HL-60/S4 (cell line): ENCODE data around the gene CAMKK1.

ENCODE experiments used
- in situ Hi-C: fragments of 300-500 bp; cut with MboI; formaldehyde crosslinking; loops from 2 replicates; pipeline ENCODE4 v1.14.3; 2022; ENCODE audit warnings: low sequenced_read_pairs

CAMKK1 gene

DNA sequence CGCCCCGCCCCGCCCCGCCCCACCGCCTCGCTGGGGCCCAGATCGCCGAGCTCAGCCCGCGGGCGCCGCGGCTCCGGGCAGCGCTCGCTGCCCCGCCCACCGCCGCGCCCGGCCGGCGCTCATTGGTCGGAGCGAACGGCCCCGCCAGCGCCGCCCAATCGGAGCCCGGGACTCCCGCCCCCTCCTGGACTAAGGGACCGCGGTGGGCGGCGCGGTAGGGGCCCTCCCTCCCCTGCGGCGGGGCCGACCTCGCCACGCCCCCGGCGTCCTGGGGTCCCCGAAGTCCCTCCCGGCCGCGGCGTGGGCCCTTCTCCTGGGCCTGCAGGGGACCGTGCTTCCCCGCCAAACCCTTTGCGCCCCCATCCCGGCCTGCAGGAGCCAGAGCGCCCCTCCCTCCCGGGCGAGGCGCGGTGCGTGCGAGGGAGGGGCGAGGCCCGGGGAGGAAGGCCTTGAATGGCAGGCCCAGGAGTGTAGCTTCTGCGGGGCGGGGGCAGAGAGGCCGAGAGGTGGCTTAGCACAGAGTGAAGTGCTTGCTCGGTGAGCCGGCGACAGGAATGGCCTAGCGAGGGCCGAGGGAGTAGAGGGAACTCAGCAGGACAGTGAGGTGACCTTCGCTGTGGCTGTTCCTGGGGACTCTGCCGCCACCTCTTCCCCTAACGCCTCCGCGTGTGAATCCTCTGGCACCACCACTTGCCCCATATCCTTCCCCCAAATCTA, at the start of gene CAMKK1:
CAMKK1 (minus strand) TSS at position 51 of the 717 bp plus-strand sequence. CDS start 7,366 bp downstream, outside the sequence.
- in situ Hi-C loops, result no loop called here

DNA sequence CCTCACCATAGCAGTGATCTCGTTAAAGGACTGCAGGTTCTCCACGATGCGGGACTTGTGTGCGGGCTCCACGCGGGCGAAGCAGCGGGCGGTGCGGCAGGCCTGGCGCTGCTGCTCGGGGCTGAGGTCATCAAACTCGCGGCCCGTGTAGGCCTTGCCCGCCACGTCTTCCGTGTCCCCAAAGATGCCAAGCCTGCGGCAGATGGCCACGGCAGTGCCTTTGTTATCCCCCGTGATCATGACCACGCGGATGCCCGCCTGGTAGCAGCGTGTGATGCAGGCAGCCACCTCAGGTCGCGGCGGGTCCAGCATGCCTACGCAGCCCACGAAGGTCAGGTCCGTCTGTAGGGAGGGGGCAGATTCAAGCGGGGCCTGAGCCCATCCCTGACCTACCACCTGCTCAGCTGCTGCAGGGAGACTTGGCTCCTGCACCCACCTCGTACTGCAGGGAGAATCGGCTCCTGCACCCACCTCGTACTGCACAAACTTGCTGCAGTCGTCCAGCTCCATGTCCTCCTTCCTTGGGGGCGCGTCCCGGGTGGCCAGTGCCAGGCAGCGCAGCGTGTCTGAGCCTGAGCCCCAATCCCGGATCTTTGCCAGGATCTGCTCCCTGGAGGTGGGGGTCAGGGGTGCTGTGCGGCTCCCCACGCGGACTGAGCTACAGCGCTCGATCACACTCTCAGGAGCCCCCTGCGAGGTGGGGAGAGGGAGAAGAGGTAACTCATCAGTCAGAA, 48.3 kb upstream of the CAMKK1 start:
- in situ Hi-C loops, result no loop called here

- in situ Hi-C loops, result no loop called here
Measured at GRCh38 chr17:3937359-3937758, 44.5 kb upstream of the CAMKK1 start.

DNA sequence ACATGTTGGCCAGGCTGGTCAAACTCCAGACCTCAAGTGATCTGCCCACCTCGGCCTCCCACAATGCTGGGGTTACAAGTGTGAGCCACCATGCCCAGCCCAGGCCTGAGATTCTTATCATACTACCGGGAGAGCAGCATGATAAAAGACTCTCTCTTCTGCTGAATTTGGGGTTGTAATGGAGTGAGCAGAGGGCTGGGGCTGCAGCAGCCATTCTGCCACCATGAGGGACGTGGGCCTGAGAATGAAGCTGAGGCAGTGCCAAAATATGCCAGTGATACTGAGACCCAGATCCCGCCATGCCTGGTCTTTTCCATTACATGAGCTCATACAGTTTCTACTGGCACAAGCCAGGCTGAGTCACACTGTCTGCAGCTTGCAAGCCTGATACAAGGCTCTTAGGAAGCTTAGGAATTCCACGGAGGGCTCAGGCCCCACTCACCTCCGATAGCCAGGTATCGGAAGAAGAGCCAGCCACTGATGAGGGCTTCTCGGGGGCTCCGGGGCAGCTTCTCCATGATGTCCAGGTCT, 43.0 kb upstream of the CAMKK1 start:
- in situ Hi-C loops, result no loop called here

- in situ Hi-C loops, result no loop called here
Measured at GRCh38 chr17:3935140-3935542, 42.3 kb upstream of the CAMKK1 start.

- in situ Hi-C loops, result no loop called here
Measured at GRCh38 chr17:3929764-3930163, 36.9 kb upstream of the CAMKK1 start.

DNA sequence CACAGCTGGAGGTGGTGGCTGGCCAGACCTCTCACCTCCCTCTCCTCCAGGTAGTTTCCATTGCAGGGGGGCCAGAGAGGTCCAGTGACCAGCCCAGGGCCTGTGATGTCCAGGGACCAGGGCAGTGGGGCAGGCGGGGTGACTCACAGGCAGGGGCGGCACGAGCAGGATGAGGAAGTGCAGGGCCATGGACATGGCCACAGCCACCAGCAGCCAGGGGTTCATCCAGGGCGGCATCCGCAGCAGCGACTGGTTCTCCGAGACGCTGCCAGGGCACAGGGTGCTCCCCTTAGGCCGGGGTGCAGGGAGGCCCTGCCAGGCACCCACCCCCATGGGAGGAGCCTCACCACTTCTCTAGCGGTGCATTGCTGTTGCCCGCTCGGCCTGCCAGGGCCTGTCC, 36.3 kb upstream of the CAMKK1 start:
- in situ Hi-C loops, result no loop called here

GRCh38 chr17:3928406-3928805, 35.6 kb upstream of the CAMKK1 start:
- in situ Hi-C loops, result no loop called here

- in situ Hi-C loops, result no loop called here
Measured at GRCh38 chr17:3927628-3928340, 34.9 kb upstream of the CAMKK1 start.

GRCh38 chr17:3926860-3927627, 34.2 kb upstream of the CAMKK1 start:
- in situ Hi-C loops, result no loop called here

DNA sequence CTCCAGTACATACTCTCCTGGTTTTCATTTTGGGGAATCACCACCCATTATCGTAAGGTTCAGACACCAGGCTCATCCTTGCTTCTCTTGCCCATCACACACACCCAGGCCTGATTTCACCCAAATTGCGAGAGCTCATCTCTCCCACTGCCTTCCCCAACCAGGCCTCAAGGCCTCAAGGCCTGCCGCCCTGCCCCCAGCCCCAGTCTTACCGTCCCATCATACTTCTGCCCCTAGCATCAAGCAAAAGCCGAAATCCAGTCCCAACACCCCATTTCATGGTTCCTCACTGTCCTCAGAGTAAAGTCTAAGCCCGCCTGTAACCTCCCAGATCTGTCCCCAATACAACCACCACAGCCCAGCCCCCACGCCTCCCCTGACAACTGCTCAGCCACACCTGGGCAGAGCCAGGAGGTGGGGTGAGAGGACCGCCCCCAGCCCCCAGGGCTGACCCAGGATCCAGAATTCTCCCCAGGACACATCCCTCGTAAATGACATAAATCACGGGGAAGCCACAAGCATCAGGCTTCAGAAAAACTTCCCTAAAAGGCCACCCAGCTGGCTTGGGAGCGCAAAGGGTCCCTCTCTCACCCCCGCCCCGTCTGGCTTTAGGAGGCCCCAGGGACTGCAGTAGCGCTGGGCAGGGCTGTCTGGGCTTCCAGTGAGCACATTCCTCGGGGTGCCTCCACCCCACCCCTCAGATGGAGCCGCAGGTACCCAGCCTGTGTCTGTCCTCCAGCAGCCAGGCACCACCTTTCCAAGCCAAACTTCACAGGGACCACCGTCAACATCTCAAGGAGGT, 33.0 kb upstream of the CAMKK1 start:
- in situ Hi-C loops, result no loop called here

DNA sequence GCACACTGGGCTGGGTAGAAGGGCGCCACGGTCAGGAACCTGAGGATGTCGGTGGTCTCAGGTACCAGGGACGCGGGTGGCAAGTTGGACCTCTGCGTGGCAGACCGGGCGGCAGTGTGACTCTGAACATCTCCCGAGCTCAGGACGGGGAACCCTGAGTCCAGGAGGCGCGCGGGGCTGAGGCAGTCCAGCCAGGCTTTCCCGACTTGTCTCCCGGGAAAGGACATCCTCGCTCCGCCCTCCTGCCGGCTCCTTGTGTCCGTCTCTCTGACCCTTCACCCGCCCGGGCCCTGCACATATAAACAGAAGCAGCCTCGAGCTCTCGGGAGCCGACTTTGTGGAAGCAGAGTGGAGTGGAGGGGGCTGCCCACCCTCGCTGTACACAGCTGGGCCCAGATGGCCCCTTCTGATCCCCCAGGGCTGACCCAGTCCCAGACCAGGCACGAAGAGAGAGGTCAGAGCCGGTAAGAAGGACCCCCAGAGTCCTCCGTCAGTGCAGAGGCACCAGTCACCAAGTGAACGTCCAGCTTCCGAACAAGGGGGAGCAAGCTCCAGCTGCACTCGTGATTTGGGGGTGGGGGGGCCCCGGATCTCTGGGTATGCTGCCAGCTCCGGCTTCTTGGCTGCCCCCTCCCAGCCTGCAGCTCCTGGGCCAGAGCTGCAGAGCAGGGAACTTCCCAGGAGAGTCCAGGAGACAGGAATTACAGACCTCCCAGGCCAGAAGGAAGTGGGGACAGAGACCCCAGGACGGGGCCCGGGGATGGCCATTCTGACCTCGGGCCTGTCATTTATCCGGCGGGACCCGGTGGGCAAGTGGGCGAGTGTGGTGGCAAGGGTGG, 31.9 kb upstream of the CAMKK1 start:
- in situ Hi-C loops, result no loop called here

- in situ Hi-C loops, result no loop called here
Measured at GRCh38 chr17:3923466-3924190, 30.8 kb upstream of the CAMKK1 start.

DNA sequence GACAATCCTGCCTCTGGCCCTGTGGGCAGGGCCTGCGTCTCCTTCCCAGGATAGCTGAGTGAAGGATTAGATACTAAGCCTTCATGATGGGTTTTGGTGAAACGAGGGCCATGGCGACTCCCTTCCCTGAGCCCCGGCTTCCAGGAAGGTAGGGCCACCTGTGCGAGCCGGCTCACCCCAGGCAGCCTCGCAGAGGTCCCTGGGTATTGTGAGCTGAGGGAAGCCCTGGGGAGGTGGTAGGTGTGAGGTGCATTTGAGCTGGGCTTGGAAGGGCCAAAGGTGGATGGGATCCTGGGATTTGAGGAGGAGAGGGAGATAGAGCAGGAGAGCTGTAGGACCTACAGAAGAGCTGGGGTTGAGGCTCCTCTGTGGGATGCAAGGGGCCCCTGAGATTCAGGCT, 29.9 kb upstream of the CAMKK1 start:
- in situ Hi-C loops, result no loop called here

DNA sequence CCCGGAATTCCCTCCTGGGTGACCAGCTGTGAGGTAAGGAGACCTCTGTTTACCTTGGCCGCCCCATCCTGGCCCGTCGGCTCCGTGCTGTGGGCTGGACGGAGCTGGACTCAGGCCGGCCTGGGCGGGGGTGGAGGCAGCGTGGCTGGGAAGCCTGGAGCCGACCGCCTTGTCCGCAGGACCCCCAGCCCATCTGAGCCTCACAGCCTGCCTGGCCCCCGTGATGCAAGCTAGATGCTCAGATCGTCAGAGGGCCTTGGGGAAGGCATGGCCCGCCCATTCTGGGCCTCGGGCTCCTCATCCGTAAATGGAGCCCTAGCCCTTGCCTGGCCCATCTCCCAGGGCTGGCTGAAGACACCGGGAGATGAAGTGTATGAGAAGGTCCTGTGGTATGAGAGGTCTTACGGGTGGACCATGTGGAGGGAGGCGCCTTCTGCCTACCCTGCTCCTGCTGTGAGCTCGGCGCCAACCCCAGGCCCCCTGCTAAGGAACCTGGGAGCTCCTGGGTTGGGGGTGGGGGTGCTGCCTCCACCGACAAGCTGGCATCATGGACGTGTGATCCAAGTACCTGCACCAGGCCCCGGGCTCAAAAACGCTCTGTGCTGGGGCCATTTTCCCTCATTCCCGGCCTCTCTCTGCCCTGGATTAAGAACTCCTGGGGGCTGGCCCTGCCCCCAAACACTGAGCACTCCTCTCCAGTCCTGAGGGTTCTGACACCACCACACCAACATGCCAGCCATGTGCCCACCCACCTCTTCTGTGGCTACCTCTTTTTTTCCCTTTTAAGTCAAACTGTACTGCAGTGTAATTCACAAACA, 28.9 kb upstream of the CAMKK1 start:
- in situ Hi-C loops, result no loop called here

DNA sequence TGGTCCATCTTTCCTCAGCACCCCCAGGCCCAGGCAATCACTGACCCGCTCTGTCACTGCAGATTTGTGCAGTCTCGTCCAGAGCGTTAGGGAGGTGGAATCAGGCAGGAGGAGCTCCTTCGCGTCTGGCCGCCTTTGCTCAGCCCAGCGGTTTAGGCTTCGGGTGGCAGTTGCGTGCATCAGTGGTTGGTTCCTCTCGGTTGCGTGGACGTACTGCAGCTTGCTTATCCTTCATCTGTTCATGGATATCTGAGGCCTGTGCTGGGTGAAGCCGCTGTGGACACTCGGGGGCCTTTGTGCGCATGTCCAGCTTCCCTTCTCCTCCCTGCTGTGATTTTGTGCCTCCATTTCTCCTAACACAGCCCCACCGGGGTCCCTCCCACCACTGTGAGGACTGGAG, 28.2 kb upstream of the CAMKK1 start:
- in situ Hi-C loops, result no loop called here

GRCh38 chr17:3919123-3919624, 26.3 kb upstream of the CAMKK1 start:
- in situ Hi-C loops, result no loop called here
